Measurements from ENCODE around the gene C5orf22.
"Not testable (repeated sequence)": the region's sequence is repeated elsewhere in the genome, so short reads cannot be mapped to it uniquely, and the experiment has no call there.

The C5orf22 gene

DNA sequence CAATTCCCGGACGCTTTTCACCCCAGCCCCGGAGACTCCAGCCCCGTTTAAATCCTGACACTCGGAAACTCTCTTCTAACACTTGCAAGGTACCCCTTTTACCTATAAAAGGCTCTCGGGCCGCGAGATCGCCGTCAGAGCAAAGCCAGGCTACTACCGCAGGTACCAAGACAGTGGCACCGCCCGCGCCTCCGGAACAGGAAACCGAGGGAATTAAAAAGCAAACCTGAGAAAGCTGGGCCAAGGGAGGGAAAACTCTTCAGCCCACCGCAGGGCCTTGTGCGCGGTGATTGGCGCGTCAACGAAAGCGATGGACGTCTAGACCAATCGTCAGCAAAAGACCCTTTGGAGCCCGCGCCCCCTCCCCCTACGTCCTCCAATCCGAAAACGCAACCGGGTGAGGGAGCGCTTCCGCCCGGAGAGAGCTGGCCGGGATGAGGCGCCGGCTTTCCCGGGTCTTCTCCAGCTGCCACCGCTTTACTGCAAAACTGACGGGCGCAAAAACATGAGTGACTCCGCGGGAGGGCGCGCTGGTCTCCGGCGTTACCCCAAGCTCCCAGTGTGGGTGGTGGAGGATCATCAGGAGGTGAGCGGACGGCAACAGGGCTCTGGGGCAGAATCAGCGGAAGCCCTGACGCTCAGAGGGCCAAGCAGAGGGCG lies at the start of gene C5orf22, which contains the start of gene DROSHA:
Gene C5orf22 (plus strand): TSS at position 414 of the 660 bp plus-strand sequence. CDS start 92 bp downstream, at position 506.
Gene DROSHA (minus strand): TSS at position 206 of the 660 bp plus-strand sequence. CDS start 3,034 bp downstream, outside the sequence.
- peak; percentile 84 for DNase-seq (ENCODE audit: low read depth)

DNA sequence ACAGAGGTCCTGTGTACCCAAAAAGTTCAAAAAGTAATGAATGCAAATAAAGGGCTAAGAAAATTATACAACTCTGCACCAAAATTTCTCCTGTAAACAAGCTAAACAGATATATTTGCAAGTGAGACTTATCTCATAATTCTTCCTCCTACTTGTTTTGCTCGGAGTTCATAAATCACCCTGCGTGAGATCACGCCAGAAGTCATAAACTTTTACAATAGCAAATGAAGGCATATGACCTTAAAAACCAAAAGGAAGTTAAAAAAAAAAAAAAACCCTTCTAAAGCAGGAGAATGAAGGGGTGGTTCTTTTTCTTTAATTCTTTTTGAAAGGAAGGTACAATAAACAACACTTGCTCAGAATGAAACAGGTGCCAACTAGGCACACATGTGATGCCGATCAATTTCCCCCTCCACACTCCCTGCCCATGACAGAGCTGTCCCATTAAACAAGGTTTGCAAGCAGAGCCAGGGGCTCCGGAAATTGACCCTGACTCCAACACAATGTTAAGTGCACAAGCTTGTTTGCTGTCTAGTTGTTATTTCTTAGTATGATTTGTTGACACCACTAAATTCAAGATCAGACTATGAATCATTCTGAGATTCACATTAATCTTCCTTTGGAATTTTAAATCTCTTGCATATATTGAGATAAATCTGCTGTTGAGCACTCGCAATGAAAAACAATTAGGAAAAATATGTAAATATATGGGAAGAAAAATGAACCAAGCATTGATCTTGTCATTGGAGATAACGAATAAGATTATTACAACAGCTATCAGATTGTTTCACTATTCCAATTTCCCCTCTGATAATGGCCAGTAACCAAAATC lies 46.5 kb upstream of the C5orf22 start:
- DNase-seq (ENCODE audit: low read depth), result no peak

DNA sequence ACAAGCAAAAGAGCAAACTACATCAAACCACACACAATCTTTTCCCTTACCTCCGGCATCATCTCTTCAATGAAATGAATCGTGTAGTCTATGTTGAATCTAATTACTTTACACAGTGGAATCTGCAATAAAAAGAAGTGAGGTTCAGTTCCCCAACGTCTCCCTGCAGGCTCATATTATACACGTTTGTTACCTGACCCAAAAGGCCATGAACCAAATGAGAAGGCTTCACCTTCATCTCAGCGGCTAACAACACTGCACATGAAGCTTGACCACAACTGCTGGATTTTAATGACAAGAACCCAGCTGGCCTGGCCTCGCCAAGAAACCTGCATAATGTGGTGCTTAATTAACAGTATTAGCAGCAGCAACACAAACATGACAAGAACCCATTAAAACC lies 45.7 kb upstream of the C5orf22 start:
- no peak for DNase-seq (ENCODE audit: low read depth)

GRCh38 chr5:31487506-31487905 lies 44.6 kb upstream of the C5orf22 start:
- no peak for DNase-seq (ENCODE audit: low read depth)

DNA sequence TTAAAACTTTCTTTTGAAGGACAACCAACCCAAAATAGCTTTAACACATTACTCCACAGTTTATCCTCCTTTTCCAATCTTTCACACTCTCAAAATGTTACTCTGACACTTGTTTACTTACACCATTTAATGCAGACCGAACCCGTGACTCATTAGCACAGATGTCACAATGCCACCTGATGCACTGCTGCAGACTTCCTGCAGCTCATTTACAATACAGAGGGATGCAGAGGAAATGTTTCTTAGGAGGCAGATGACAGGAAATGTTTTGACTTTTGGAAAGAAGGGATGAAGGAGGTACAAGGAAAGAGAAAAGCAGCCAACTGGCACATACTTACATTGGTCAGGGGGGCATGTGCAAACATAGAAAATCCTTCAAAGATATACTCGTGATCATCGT lies 39.2 kb upstream of the C5orf22 start:
- no peak for DNase-seq (ENCODE audit: low read depth)

- DNase-seq (ENCODE audit: low read depth), result no peak
Observed at GRCh38 chr5:31495336-31495735, 36.8 kb upstream of the C5orf22 start.

GRCh38 chr5:31496301-31496700 lies 35.8 kb upstream of the C5orf22 start:
- DNase-seq (ENCODE audit: low read depth), result no peak

DNA sequence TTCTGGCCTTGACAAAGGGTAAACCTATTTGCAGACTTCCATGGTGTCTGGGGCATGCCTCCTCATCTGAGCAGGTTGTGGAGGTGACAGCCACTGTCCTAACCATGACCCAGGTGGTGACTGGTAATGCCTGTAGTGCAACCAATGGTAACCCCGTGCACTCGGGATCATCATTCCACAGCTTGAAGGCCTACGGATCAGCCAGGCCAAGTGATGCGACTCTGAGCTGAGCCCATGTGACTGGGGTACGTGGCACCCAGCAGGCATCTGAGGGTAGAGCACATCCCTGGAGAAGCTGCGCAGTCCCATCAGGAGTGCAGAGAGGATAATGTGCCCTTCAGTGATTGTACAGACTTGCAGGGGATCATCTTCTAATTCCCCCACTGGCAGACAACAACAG lies 35.2 kb upstream of the C5orf22 start:
- no peak for DNase-seq (ENCODE audit: low read depth)

DNA sequence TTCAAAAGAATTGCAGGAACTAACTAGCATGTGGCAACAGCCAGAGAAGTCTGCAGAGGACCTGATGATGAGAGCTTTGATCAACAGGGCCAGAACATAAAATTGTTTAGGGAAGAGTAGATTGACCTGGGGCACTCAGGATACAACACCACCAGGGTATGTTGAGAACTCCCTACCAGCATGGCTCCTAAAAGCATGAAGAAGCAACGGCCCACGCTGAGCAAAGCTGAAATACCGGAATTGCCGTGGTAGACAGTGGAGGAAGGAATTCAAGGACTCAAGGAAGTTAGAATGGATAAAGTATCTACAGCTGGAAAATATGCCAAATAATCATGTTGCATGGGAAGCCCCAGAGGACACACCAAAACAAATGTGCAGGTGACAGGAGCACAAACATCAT lies 31.8 kb upstream of the C5orf22 start:
- DNase-seq (ENCODE audit: low read depth), result no peak

GRCh38 chr5:31502506-31502905 lies 29.6 kb upstream of the C5orf22 start:
- DNase-seq (ENCODE audit: low read depth), result no peak

GRCh38 chr5:31504529-31504928 lies 27.6 kb upstream of the C5orf22 start:
- no peak for DNase-seq (ENCODE audit: low read depth)

DNA sequence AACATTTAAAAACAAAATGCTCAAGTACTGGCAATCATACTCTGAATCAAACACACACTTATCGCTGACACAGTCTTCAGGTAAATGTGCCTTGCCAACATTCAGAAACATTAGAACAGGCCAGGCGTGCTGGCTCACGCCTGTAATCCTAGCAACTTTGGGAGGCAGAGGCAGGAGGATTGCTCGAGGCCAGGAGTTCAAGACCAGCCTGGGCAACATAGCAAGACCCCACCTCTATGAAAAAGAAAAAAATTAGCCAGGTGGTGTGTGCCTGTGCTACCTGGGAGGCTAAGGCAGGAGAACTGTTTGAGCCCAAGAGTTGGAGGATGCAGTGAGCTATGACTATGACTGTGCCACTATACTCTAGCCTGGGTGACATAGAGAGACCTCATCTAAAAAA lies 20.8 kb upstream of the C5orf22 start:
- DNase-seq (ENCODE audit: low read depth), result no peak

DNA sequence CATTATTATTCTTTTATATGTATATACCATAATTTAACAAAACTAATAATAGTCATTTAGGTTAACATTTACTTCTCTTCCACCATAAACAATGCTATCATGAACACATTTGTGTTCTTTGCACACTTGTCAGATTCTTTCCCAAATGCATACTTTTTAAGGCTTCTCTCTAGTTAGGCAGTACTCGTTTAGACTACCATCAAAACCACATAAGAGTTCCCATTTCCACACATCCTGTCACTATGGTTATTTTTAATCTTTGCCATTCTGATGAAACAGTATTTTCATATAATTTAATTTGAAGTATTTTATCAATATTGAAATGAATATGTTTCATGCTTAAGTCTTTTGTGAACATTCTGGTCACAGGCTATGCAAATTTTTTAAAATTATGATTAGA lies 15.3 kb upstream of the C5orf22 start:
- DNase-seq (ENCODE audit: low read depth), result no peak

DNA sequence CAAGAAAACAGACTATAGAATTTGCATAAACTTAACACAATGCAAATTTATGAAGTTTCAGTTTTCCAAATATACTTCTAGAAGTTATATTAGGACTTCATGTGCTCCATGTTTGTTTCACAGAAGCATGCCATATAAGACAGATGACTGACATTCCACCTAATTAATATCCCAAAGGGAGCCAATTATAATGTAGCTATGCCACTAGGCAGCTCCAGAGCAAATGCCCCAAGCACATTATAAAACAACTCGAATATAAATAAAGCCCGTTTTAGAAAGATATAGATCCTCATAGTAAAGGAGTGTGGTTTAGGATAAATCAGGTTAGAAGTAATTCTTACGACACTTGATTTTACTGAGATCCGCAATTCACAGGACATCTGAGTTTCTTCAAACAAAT lies 9.1 kb upstream of the C5orf22 start:
- no peak for DNase-seq (ENCODE audit: low read depth)

- no peak for DNase-seq (ENCODE audit: low read depth)
Observed at GRCh38 chr5:31530541-31531265, 1.4 kb upstream of the C5orf22 start.

DNA sequence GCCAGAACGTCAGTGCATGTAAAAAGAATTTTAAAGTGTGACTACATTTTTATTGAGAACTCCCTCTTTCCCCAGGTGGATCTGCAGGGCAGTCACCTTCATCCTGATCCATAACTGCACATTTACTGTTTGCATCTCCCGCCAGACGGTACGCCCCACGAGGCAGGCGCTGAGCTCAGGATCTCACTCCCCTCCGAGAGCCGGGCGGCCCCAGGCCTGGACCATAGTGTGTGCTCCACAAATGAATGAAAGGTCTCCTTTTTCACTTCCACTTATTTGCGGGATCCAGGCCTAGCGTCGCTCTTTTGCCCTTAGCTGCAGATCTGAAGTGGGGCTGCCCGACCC lies 586 bp upstream of the C5orf22 start:
- DNase-seq (ENCODE audit: low read depth), result peak; percentile 4

DNA sequence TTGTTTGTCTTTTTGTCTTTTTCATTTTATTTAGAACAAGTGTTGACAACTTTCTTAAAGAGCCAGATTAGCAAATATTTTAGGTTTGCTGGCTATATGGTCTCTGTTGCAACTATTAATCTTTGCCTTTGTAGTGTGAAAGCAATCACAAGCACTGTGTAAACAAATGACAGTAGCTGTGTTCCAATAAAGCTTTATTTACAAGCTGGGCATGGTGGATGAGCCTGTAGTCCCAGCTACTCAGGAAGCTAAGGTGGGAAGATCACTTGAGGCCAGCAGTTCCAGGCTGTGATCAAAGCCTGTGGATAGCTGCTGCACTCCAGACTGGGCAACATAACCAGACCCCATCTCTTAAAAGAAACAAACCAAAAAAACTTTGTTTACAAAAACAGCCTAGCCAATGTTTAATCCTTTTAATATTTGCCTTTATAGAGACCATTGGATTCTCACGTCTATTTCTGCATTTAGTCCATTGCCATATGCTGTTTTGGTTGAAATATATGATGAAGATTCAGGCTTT lies 2.5 kb downstream of the C5orf22 start:
- no peak for DNase-seq (ENCODE audit: low read depth)

DNA sequence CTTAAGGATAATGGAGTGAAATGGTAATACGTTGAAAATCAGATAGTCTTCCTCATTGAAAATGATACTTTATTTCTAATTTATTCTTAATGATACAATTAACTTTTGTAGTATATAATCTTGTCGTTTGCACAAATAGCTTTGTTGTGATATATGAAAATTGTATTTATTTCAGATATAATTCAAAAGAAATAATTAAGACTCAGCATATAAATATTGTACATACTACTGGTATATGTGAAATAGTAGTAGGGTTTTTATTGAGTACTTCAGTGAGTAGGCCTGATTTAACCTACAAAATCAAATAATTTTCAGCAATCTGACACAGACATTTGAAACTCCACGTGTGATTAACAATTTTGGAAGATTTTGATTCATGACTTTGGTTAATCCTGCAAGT lies 4.8 kb downstream of the C5orf22 start:
- DNase-seq (ENCODE audit: low read depth), result no peak

- DNase-seq (ENCODE audit: low read depth), result no peak
Observed at GRCh38 chr5:31537349-31537748, 5.2 kb downstream of the C5orf22 start.

- no peak for DNase-seq (ENCODE audit: low read depth)
Observed at GRCh38 chr5:31537851-31538250, 5.8 kb downstream of the C5orf22 start.

GRCh38 chr5:31549114-31549513 lies 17.0 kb downstream of the C5orf22 start:
- not testable (repeated sequence) for DNase-seq (ENCODE audit: low read depth)

GRCh38 chr5:31551878-31552277 lies 19.8 kb downstream of the C5orf22 start:
- no peak for DNase-seq (ENCODE audit: low read depth)

GRCh38 chr5:31553863-31554262 lies 21.8 kb downstream of the C5orf22 start:
- DNase-seq (ENCODE audit: low read depth), result no peak

Measured in activated T-cell treated with anti-CD3 and anti-CD28 coated beads for 1 hour (primary cell).